ENCODE data around the gene MYL10.

Gene MYL10

DNA sequence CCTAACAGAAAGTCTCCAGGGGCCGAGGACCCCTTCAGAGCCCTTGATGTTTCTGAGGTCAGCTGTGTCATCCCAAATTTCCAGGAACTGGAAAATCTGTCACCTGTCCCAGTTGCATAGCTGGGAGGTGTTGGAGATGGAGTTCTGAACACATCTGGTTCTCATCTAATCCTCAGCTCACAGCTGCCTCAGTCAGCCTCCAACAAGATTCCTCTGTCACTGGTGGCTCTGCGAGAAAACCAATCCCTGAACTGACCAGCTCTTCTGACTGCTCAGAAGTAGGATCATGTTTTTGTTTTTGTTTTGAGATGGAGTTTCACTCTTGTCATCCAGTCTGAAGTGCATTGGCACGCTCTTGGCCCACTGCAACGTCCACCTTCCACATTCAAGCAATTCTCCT lies 37.6 kb upstream of the MYL10 start:
- H3K36me3 ChIP-seq (ENCODE audit: control insufficient read depth, insufficient read depth, low read length): no peaks in the 10 kb centered on the region
- no peaks in the 10 kb centered on the region for H3K79me2 ChIP-seq
- H3K4me1 ChIP-seq: no peaks in the 10 kb centered on the region
- no peak overlapping the region for H3K27ac ChIP-seq
- no peaks in the 10 kb centered on the region for H3K9me3 ChIP-seq (ENCODE audit: control insufficient read depth, low read length)
- H3K4me2 ChIP-seq (ENCODE audit: low read length): no peak overlapping the region
- H3K4me3 ChIP-seq (ENCODE audit: low read depth, low read length): no peak overlapping the region
- H2AFZ ChIP-seq: no peak overlapping the region
- TF ChIP-seq, protein P1, sequence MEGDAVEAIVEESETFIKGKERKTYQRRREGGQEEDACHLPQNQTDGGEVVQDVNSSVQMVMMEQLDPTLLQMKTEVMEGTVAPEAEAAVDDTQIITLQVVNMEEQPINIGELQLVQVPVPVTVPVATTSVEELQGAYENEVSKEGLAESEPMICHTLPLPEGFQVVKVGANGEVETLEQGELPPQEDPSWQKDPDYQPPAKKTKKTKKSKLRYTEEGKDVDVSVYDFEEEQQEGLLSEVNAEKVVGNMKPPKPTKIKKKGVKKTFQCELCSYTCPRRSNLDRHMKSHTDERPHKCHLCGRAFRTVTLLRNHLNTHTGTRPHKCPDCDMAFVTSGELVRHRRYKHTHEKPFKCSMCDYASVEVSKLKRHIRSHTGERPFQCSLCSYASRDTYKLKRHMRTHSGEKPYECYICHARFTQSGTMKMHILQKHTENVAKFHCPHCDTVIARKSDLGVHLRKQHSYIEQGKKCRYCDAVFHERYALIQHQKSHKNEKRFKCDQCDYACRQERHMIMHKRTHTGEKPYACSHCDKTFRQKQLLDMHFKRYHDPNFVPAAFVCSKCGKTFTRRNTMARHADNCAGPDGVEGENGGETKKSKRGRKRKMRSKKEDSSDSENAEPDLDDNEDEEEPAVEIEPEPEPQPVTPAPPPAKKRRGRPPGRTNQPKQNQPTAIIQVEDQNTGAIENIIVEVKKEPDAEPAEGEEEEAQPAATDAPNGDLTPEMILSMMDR (IDR thresholded peaks at IDR 0.05): no peak
- H3K9ac ChIP-seq: no peak overlapping the region
- H3K27me3 ChIP-seq (ENCODE audit: control insufficient read depth, insufficient read depth, low read length): no peaks in the 10 kb centered on the region

DNA sequence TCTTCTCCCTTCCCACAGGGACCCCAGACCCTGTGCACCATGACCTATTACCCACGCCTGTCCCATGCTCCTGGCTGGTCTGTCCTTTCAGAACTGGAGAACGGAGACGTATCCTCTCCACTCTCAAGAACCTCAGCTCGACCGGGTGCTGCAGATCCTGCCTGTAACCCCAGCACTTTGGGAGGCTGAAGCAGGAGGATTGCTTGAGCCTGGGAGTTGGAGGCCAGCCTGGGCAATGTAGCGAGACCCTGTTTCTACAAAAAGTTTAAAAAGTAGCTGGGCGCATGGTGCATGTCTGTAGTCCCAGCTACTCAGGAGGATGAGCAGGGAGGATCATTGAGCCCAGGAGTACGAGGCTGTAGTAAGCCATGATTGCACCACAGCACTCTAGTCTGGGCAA lies 37.2 kb upstream of the MYL10 start:
- no peaks in the 10 kb centered on the region for H3K27me3 ChIP-seq (ENCODE audit: control insufficient read depth, insufficient read depth, low read length)
- no peaks in the 10 kb centered on the region for H3K4me1 ChIP-seq
- no peak overlapping the region for H2AFZ ChIP-seq
- H3K4me2 ChIP-seq (ENCODE audit: low read length): no peak overlapping the region
- H3K79me2 ChIP-seq: no peaks in the 10 kb centered on the region
- no peaks in the 10 kb centered on the region for H3K9me3 ChIP-seq (ENCODE audit: control insufficient read depth, low read length)
- H3K27ac ChIP-seq: no peak overlapping the region
- no peak overlapping the region for H3K4me3 ChIP-seq (ENCODE audit: low read depth, low read length)
- TF ChIP-seq, protein P1 (IDR thresholded peaks at IDR 0.05): no peak
- H3K9ac ChIP-seq: no peak overlapping the region
- H3K36me3 ChIP-seq (ENCODE audit: control insufficient read depth, insufficient read depth, low read length): no peaks in the 10 kb centered on the region

DNA sequence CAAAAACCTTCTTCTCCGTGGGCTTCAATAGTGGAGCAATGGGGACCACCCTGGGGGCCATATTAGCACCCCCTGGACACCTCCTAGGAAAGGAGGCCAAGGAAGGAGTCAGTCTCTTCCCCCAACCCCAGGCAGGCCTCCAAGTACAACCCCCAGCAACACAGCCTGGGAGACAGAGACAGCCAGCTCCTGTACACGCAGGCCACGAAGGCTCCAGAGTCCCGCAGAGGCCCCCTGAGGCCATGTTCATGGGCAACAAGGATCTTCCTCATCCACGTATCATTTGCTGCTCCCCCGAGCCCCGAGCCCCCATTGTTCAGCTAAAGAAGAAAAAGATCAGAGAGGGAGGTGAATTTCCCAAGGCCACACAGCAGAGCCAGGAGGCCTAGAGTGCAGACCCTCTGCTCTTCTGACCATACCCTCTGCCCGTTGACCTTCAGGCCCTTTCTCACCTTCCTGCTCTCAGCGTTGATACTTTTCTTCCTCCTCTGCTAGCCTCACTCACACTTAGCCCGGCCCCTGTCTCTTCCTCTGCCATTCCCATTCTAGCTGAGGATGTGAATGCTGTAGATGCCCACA lies 35.9 kb upstream of the MYL10 start:
- H3K27me3 ChIP-seq (ENCODE audit: control insufficient read depth, insufficient read depth, low read length): no peaks in the 10 kb centered on the region
- no peak overlapping the region for H3K27ac ChIP-seq
- no peak overlapping the region for H3K4me2 ChIP-seq (ENCODE audit: low read length)
- no peak overlapping the region for H3K4me3 ChIP-seq (ENCODE audit: low read depth, low read length)
- TF ChIP-seq, protein P1 (IDR thresholded peaks at IDR 0.05): no peak
- H2AFZ ChIP-seq: no peak overlapping the region
- H3K9ac ChIP-seq: no peak overlapping the region
- no peaks in the 10 kb centered on the region for H3K79me2 ChIP-seq
- no peaks in the 10 kb centered on the region for H3K9me3 ChIP-seq (ENCODE audit: control insufficient read depth, low read length)
- no peaks in the 10 kb centered on the region for H3K36me3 ChIP-seq (ENCODE audit: control insufficient read depth, insufficient read depth, low read length)
- no peaks in the 10 kb centered on the region for H3K4me1 ChIP-seq

DNA sequence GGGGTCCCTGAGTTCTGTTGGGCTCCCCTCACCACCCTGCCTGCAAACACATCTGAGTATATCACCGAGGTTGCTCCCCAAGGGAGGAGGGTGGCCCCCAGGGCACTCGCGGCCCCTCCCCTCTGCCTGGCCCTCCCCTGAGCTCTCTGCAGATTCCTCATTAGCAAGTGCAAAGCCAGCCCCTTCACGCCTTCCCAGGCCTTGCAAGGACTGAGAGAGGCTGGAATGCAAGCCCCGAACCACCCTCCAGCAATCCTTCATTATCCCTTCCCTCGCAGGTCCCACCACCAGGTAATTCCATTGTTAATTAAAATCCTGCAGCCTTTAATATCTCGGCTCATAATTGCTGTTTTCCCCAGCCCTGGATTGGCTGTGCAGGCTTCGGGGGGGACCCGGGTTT lies 35.3 kb upstream of the MYL10 start:
- Histone ChIP-seq H2AFZ (no peak overlapping the region), H3K4me2 (ENCODE audit: low read length) (no peak overlapping the region), H3K4me1 (no peaks in the 10 kb centered on the region), H3K9me3 (ENCODE audit: control insufficient read depth, low read length) (no peaks in the 10 kb centered on the region), H3K9ac (no peak overlapping the region), H3K27me3 (ENCODE audit: control insufficient read depth, insufficient read depth, low read length) (no peaks in the 10 kb centered on the region), H3K4me3 (ENCODE audit: low read depth, low read length) (no peak overlapping the region), H3K36me3 (ENCODE audit: control insufficient read depth, insufficient read depth, low read length) (no peaks in the 10 kb centered on the region), H3K27ac (no peak overlapping the region), H3K79me2 (no peaks in the 10 kb centered on the region)
- TF ChIP-seq, protein P1 (IDR thresholded peaks at IDR 0.05): no peak

DNA sequence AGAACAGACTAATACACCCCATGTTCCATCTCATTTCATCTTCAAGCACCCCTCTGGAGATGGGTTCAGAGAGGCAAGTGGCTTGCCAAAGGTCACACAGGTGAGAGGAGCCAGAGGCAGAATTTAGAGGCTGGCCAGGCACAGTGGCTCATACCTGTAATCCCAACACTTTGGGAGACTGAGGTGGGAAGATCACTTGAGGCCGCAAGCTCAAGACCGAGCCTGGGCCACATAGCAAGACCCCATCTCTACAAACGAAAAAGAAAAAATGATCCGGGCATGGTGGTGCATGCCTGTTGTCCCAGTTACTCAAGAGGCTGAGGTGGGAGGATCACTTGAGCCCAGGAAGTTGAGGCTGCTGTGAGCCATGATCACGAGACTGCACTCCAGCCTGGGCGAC lies 34.7 kb upstream of the MYL10 start:
- H3K9me3 ChIP-seq (ENCODE audit: control insufficient read depth, low read length): no peaks in the 10 kb centered on the region
- no peak overlapping the region for H3K4me2 ChIP-seq (ENCODE audit: low read length)
- H3K9ac ChIP-seq: no peak overlapping the region
- H3K27ac ChIP-seq: no peak overlapping the region
- H2AFZ ChIP-seq: no peak overlapping the region
- H3K27me3 ChIP-seq (ENCODE audit: control insufficient read depth, insufficient read depth, low read length): no peaks in the 10 kb centered on the region
- TF ChIP-seq, protein P1 (IDR thresholded peaks at IDR 0.05): no peak
- no peaks in the 10 kb centered on the region for H3K4me1 ChIP-seq
- no peaks in the 10 kb centered on the region for H3K79me2 ChIP-seq
- no peak overlapping the region for H3K4me3 ChIP-seq (ENCODE audit: low read depth, low read length)
- no peaks in the 10 kb centered on the region for H3K36me3 ChIP-seq (ENCODE audit: control insufficient read depth, insufficient read depth, low read length)

All from parathyroid adenoma (tissue), 2 donors.